HepG2 (cell line): ENCODE data around the gene TP53I3. TPM values are rescaled to one million over a fixed set of nuclear protein-coding genes. Genes with fewer than 3 reads are reported as not detected.

ENCODE experiments used
- BRCA1 ChIP-seq: sonication (generic); formaldehyde crosslinking; IDR thresholded peaks from 2 replicates; pipeline ENCODE4 v1.4.0; 2020; ENCODE audit warnings: missing genetic modification reagents
- DMAP1 ChIP-seq: IDR thresholded peaks from 2 replicates; pipeline ENCODE4 v1.6.1; 2016
- EED ChIP-seq: sonication (generic); formaldehyde crosslinking; IDR thresholded peaks from 2 replicates; pipeline ENCODE4 v1.5.0; 2020; ENCODE audit warnings: mild to moderate bottlenecking, missing genetic modification reagents
- IRF2 ChIP-seq: IDR thresholded peaks from 2 replicates; pipeline ENCODE4 v1.6.1; 2018; ENCODE audit warnings: missing genetic modification reagents, missing compliant biosample characterization
- KAT8 ChIP-seq: IDR thresholded peaks from 2 replicates; pipeline ENCODE4 v1.6.1; 2016; ENCODE audit warnings: missing genetic modification reagents, missing compliant biosample characterization
- MYC ChIP-seq: sonication (generic); formaldehyde crosslinking; IDR thresholded peaks from 2 replicates; pipeline ENCODE4 v1.9.0; 2021; ENCODE audit warnings: missing genetic modification reagents, borderline replicate concordance
- ONECUT2 ChIP-seq: sonication (generic); formaldehyde crosslinking; IDR thresholded peaks from 2 replicates; pipeline ENCODE4 v1.4.0; 2020; ENCODE audit warnings: missing genetic modification reagents
- PHF8 ChIP-seq: sonication (generic); formaldehyde crosslinking; IDR thresholded peaks from 2 replicates; pipeline ENCODE4 v1.5.0; 2020; ENCODE audit warnings: missing genetic modification reagents
- RARA ChIP-seq: IDR thresholded peaks from 2 replicates; pipeline ENCODE4 v1.6.1; 2016; ENCODE audit warnings: missing genetic modification reagents, missing compliant biosample characterization
- REL ChIP-seq: sonication (generic); formaldehyde crosslinking; conservative IDR thresholded peaks from 2 replicates; pipeline ENCODE4 v1.8.0; 2022; ENCODE audit warnings: mild to moderate bottlenecking, missing genetic modification reagents, moderate library complexity
- SRY ChIP-seq: sonication (generic); formaldehyde crosslinking; IDR thresholded peaks from 2 replicates; pipeline ENCODE4 v1.8.0; 2022; ENCODE audit warnings: mild to moderate bottlenecking, missing genetic modification reagents
- THYN1 ChIP-seq: sonication (generic); formaldehyde crosslinking; IDR thresholded peaks from 2 replicates; pipeline ENCODE4 v1.8.1; 2023; ENCODE audit warnings: low read depth, mild to moderate bottlenecking, moderate library complexity, missing genetic modification reagents, borderline replicate concordance
- TOE1 ChIP-seq: sonication (generic); formaldehyde crosslinking; IDR thresholded peaks from 2 replicates; pipeline ENCODE4 v1.4.0; 2020; ENCODE audit warnings: mild to moderate bottlenecking, missing genetic modification reagents
- ZBED4 ChIP-seq: sonication (generic); formaldehyde crosslinking; IDR thresholded peaks from 2 replicates; pipeline ENCODE4 v1.4.0; 2020; ENCODE audit warnings: missing genetic modification reagents, borderline replicate concordance
- ZBTB3 ChIP-seq: sonication (generic); formaldehyde crosslinking; IDR thresholded peaks from 2 replicates; pipeline ENCODE4 v1.4.0; 2020; ENCODE audit warnings: low read depth, mild to moderate bottlenecking, moderate library complexity, missing genetic modification reagents, borderline replicate concordance
- ZBTB37 ChIP-seq: sonication (generic); formaldehyde crosslinking; IDR thresholded peaks from 2 replicates; pipeline ENCODE4 v1.4.0; 2020; ENCODE audit warnings: mild to moderate bottlenecking, missing genetic modification reagents
- ZFYVE20 ChIP-seq: sonication (generic); formaldehyde crosslinking; IDR thresholded peaks from 2 replicates; pipeline ENCODE4 v1.8.0; 2023; ENCODE audit warnings: low read depth, mild to moderate bottlenecking, moderate library complexity, missing genetic modification reagents, borderline replicate concordance
- ZMYM3 ChIP-seq: sonication (generic); formaldehyde crosslinking; IDR thresholded peaks from 2 replicates; pipeline ENCODE4 v1.5.1; 2020; ENCODE audit warnings: mild to moderate bottlenecking, missing genetic modification reagents
- ZNF362 ChIP-seq: sonication (generic); formaldehyde crosslinking; IDR thresholded peaks from 2 replicates; pipeline ENCODE4 v1.4.0; 2020; ENCODE audit warnings: missing genetic modification reagents, mild to moderate bottlenecking, borderline replicate concordance
- ZNF496 ChIP-seq: sonication (generic); formaldehyde crosslinking; IDR thresholded peaks from 2 replicates; pipeline ENCODE4 v1.8.1; 2023; ENCODE audit warnings: mild to moderate bottlenecking, moderate library complexity, missing genetic modification reagents; ENCODE audit not compliant: insufficient replicate concordance
- ZNF543 ChIP-seq: sonication (generic); formaldehyde crosslinking; IDR thresholded peaks from 2 replicates; pipeline ENCODE4 v1.4.0; 2020; ENCODE audit warnings: mild to moderate bottlenecking, missing genetic modification reagents
- ZNF557 ChIP-seq: sonication (generic); formaldehyde crosslinking; IDR thresholded peaks from 2 replicates; pipeline ENCODE4 v1.4.0; 2020; ENCODE audit warnings: missing genetic modification reagents
- polyA plus RNA-seq, 8 experiments: library from polyadenylated mRNA; depleted of rRNA in 3 of 8; stranded (reverse) in 7 of 8; unstranded in 1 of 8; fragments of >200 nt; fragmentation: Illumina TruSeq in 4 of 8; extraction: Trizol in 4 of 8; gene quantifications; 2 replicates each; pipeline versions ENCODE4 v1.2.1 to v1.2.3, GENCODE V29; 2011 to 2016; ENCODE audit warnings: low read depth in 4 of 8, missing spikeins in 1 of 8, mixed read lengths in 1 of 8; ENCODE audit not compliant: insufficient read depth in 1 of 8
- total RNA-seq, 5 experiments: library from RNA; depleted of rRNA; stranded (reverse); fragments of >200 nt; fragmentation: Illumina TruSeq; extraction: Trizol; gene quantifications; 2 replicates each; pipeline ENCODE4 v1.2.3, GENCODE V29; 2016; ENCODE audit warnings: low read depth in 1 of 5

The TP53I3 gene
- total and polyA plus RNA-seq, 2 of the 13 experiments (the other 11 are each of a cell fraction or from before 2014, with no cell fraction given) = 25.0 to 44.1 TPM

GRCh38 chr2:24050041-24050979 is 34.3 kb downstream of the TP53I3 start (continued):
- TF ChIP-seq ZBED4 (CRISPR knock-in tag) (0 out of 2 replicates have a peak, but pooled peaks have one; percentile 57), BRCA1 (CRISPR knock-in tag) (no peak), ZBTB3 (CRISPR knock-in tag) (no peak), ZMYM3 (CRISPR knock-in tag) (0 out of 2 replicates have a peak, but pooled peaks have one; percentile 10), ZNF362 (CRISPR knock-in tag) (no peak; the same call in 1 of the 2 replicates), ONECUT2 (CRISPR knock-in tag) (no peak), ZFYVE20 (CRISPR knock-in tag) (no peak), RARA (CRISPR knock-in tag) (peak; percentile 18; the same call in 1 of the 2 replicates), TOE1 (no peak), IRF2 (CRISPR knock-in tag) (no peak), EED (CRISPR knock-in tag) (peak; percentile 18; the same call in 1 of the 2 replicates), PHF8 (peak; percentile 41), ZNF557 (no peak), ZBTB37 (CRISPR knock-in tag) (no peak), ZNF496 (no peak), KAT8 (CRISPR knock-in tag) (no peak), SRY (CRISPR knock-in tag) (no peak), THYN1 (CRISPR knock-in tag) (no peak), MYC (CRISPR knock-in tag) (no peak), REL (CRISPR knock-in tag) (0 out of 2 replicates have a peak, but pooled peaks have one; percentile 30), DMAP1 (peak; percentile 9; the same call in 1 of the 2 replicates), ZNF543 (CRISPR knock-in tag) (no peak)
